Neural progenitor cell (in vitro differentiated cells): ENCODE measurements around the gene C1QTNF7. TPM values are rescaled to one million over a fixed set of nuclear protein-coding genes. Genes with fewer than 3 reads are reported as not detected.

Source experiments
- DNase-seq: peaks from one replicate; pipeline ENCODE4 v3.0.0-alpha.2; 2016; ENCODE audit warnings: low spot score
- H2AFZ ChIP-seq: fragments of 200-600 bp; sonication (generic); replicated peaks from 2 replicates; pipeline ENCODE4 v1.6.1; 2016; ENCODE audit warnings: antibody characterized with exemption
- H3F3A ChIP-seq: fragments of 200-600 bp; sonication (generic); 2 replicates; pipeline ENCODE4 v1.6.1; 2016; ENCODE audit warnings: antibody characterized with exemption, low read depth
- H3K27ac ChIP-seq: fragments of 200-600 bp; sonication (generic); 2 replicates; pipeline ENCODE4 v1.5.1; 2016; ENCODE audit warnings: mild to moderate bottlenecking
- H3K27me3 ChIP-seq: fragments of 200-600 bp; sonication (generic); 2 replicates; pipeline ENCODE4 v1.6.1; 2016; ENCODE audit warnings: mild to moderate bottlenecking, moderate library complexity
- H3K36me3 ChIP-seq: fragments of 200-600 bp; sonication (generic); 2 replicates; pipeline ENCODE4 v1.5.1; 2016
- H3K4me1 ChIP-seq: fragments of 200-600 bp; sonication (generic); 2 replicates; pipeline ENCODE4 v1.6.1; 2016; ENCODE audit warnings: mixed run types
- H3K4me2 ChIP-seq: fragments of 200-600 bp; sonication (generic); 2 replicates; pipeline ENCODE4 v1.6.1; 2016
- H3K4me3 ChIP-seq: fragments of 200-600 bp; sonication (generic); 2 replicates; pipeline ENCODE4 v1.5.1; 2016
- H3K79me2 ChIP-seq: fragments of 200-600 bp; sonication (generic); 2 replicates; pipeline ENCODE4 v1.6.1; 2016; ENCODE audit warnings: low read depth
- H3K9ac ChIP-seq: fragments of 200-600 bp; sonication (generic); 2 replicates; pipeline ENCODE4 v1.6.1; 2016
- H3K9me3 ChIP-seq: fragments of 200-600 bp; sonication (generic); 2 replicates; pipeline ENCODE4 v1.5.1; 2016; ENCODE audit warnings: low read depth
- H4K20me1 ChIP-seq: fragments of 200-600 bp; sonication (generic); 2 replicates; pipeline ENCODE4 v1.6.1; 2016; ENCODE audit warnings: low read depth
- H3K27ac Mint-ChIP-seq: 3 replicates; pipeline ENCODE4 v1.8.0; 2021; ENCODE audit warnings: mixed read lengths
- H3K27me3 Mint-ChIP-seq: 2 replicates; pipeline ENCODE4 v1.8.0; 2022; ENCODE audit warnings: low read depth, mild to moderate bottlenecking, inconsistent platforms, moderate library complexity, mixed read lengths; ENCODE audit not compliant: insufficient read depth
- H3K36me3 Mint-ChIP-seq: 3 replicates; pipeline ENCODE4 v1.8.0; 2021; ENCODE audit warnings: mixed read lengths
- H3K4me1 Mint-ChIP-seq: 3 replicates; pipeline ENCODE4 v1.8.0; 2021; ENCODE audit warnings: mixed read lengths
- H3K4me3 Mint-ChIP-seq: 3 replicates; pipeline ENCODE4 v1.8.0; 2021; ENCODE audit warnings: mild to moderate bottlenecking, moderate library complexity, mixed read lengths
- H3K9me3 Mint-ChIP-seq: 3 replicates; pipeline ENCODE4 v1.8.0; 2020; ENCODE audit warnings: mixed read lengths
- EZH2 ChIP-seq: fragments of 200-600 bp; sonication (generic); IDR thresholded peaks from 2 replicates; pipeline ENCODE4 v1.6.1; 2017; ENCODE audit warnings: antibody characterized with exemption, mild to moderate bottlenecking, moderate library complexity
- EZH2phosphoT487 ChIP-seq: fragments of 200-600 bp; sonication (generic); IDR thresholded peaks from 2 replicates; pipeline ENCODE4 v1.6.1; 2017; ENCODE audit warnings: antibody characterized with exemption
- total RNA-seq: library from RNA; depleted of rRNA; stranded (reverse); fragments of >200 nt; gene quantifications from 2 replicates; pipeline ENCODE4 v1.2.3, GENCODE V29; 2015; ENCODE audit warnings: low replicate concordance
- TF ChIP-seq, protein P1 (sequence below): fragments of 200-600 bp; sonication (generic); IDR thresholded peaks from 2 replicates; pipeline ENCODE4 v1.5.1; 2017; ENCODE audit warnings: antibody characterized with exemption, mild to moderate bottlenecking

C1QTNF7 gene
- total RNA-seq, 1 donor from 2014 or later: not detected

DNA sequence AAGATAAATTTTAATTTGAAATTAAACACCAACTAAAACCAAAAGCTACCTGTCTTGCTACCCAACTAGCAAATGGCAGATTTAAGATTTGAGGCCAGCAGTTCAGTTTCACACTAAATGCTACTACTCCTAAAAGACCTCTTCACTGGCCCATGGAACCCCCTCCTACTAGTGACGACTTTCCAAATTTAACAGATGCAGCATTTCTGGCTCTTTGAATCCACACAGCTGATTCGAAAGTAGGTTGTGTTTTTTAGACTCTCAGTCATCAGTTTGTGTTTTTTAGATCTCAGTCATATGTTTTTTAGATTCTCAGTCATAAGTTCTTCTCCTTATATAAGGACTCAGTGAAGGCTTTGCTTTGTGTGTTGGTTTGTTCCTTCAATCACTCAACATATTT, 30.8 kb downstream of the C1QTNF7 start:
- no peaks in the 10 kb centered on the region for H3F3A ChIP-seq
- TF ChIP-seq, protein P1, sequence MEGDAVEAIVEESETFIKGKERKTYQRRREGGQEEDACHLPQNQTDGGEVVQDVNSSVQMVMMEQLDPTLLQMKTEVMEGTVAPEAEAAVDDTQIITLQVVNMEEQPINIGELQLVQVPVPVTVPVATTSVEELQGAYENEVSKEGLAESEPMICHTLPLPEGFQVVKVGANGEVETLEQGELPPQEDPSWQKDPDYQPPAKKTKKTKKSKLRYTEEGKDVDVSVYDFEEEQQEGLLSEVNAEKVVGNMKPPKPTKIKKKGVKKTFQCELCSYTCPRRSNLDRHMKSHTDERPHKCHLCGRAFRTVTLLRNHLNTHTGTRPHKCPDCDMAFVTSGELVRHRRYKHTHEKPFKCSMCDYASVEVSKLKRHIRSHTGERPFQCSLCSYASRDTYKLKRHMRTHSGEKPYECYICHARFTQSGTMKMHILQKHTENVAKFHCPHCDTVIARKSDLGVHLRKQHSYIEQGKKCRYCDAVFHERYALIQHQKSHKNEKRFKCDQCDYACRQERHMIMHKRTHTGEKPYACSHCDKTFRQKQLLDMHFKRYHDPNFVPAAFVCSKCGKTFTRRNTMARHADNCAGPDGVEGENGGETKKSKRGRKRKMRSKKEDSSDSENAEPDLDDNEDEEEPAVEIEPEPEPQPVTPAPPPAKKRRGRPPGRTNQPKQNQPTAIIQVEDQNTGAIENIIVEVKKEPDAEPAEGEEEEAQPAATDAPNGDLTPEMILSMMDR: no peak
- no peak for TF ChIP-seq EZH2phosphoT487
- peaks cover 7% of the 10 kb centered on the region for H3K4me1 ChIP-seq
- DNase-seq: no peak
- H3K9me3 ChIP-seq: no peaks in the 10 kb centered on the region
- H3K27me3 ChIP-seq: no peaks in the 10 kb centered on the region
- Mint-ChIP-seq H3K4me3 (no peak overlapping the region), H3K9me3 (no peaks in the 10 kb centered on the region), H3K27ac (no peak overlapping the region), H3K4me1 (peaks cover 11% of the 10 kb centered on the region), H3K36me3 (no peaks in the 10 kb centered on the region), H3K27me3 (peaks cover 2% of the 10 kb centered on the region)
- no peaks in the 10 kb centered on the region for H3K79me2 ChIP-seq
- no peak overlapping the region for H2AFZ ChIP-seq
- no peak overlapping the region for H3K4me2 ChIP-seq
- no peaks in the 10 kb centered on the region for H3K36me3 ChIP-seq
- H4K20me1 ChIP-seq: no peaks in the 10 kb centered on the region
- no peak overlapping the region for H3K9ac ChIP-seq
- no peak overlapping the region for H3K4me3 ChIP-seq
- H3K27ac ChIP-seq: no peak overlapping the region

DNA sequence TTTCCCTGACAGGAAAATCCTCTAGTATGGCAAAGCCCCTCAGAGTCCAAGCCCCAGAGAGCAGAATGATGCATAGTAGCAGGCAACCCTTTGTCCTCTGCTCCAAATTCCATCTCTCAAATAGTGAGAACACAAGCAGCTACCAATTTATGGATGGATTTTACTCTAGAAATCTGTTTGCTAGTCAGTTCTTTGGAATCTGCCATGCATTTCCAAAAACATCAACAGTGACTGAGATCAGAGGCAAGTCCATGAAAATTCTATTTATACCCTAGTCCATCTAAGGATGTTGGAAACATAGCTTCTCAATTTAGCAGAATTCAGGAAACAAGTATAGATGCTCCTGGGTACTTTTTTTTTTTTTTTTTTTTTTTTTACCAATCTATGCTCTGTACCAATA, 31.9 kb downstream of the C1QTNF7 start:
- no peak overlapping the region for H3K4me3 ChIP-seq
- peaks cover 7% of the 10 kb centered on the region for H3K4me1 ChIP-seq
- Mint-ChIP-seq H3K4me1 (peaks cover 11% of the 10 kb centered on the region), H3K27me3 (peaks cover 2% of the 10 kb centered on the region), H3K9me3 (no peaks in the 10 kb centered on the region), H3K36me3 (no peaks in the 10 kb centered on the region), H3K27ac (no peak overlapping the region), H3K4me3 (no peak overlapping the region)
- no peaks in the 10 kb centered on the region for H4K20me1 ChIP-seq
- H2AFZ ChIP-seq: no peak overlapping the region
- H3K4me2 ChIP-seq: no peak overlapping the region
- H3K27me3 ChIP-seq: no peaks in the 10 kb centered on the region
- H3K79me2 ChIP-seq: no peaks in the 10 kb centered on the region
- no peaks in the 10 kb centered on the region for H3K36me3 ChIP-seq
- no peak overlapping the region for H3K27ac ChIP-seq
- H3K9me3 ChIP-seq: no peaks in the 10 kb centered on the region
- no peak for DNase-seq
- TF ChIP-seq EZH2: no peak
- no peak overlapping the region for H3K9ac ChIP-seq
- H3F3A ChIP-seq: no peaks in the 10 kb centered on the region

DNA sequence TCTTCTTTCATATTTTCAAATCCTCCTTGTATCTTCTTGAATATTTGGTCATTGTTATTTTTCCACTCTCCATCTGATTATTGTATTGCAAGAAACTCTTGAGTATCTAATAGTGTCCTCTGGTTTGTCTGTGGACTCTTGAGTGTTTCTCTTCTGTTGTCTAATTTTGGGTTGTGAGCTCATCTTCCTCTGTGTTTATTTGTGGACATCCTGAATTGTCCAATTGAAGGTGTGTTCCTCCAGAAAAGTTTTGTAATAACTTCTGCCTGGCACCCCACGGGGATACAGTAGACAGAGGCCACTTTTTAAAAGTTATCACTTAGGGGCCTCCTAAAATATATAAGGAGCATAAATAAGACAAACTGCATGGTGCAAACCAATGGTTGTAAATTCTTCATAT, 38.8 kb downstream of the C1QTNF7 start:
- no peak overlapping the region for H3K4me2 ChIP-seq
- no peak for TF ChIP-seq EZH2phosphoT487

DNA sequence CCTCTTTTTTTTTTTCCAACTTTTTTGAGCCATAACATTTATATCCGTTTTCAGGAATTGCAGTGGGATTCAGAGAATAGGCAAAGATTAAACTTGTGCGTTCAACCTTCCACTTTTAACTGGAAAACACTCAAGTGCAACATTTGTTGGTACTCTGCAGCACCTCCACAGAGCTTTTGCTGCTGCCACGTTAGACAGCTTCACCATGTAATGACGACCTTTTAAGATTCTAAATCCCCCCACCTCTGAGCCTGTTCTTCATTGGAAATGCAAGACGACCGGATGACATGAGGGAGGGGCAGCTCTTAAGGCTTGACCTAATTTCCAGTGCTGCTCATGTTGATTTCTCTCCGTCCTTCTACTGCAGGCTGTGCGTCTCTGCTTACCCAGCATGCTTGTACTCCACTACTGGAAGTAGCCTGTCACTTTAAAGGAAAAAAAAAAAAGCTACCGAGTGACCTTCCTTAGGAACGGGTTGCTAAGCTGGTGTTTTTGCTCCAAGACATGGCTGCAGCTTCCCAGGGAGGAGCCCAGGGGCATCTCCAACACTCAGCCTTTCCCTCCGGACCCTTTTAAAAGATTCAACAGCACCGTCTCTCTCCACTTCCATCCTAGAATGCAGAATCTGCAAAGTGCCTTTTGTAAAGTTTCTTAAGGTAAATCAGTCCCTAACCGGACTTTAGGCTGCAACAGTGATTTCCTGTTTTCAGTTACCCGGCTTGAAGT, 41.7 kb downstream of the C1QTNF7 start, which contains the start of gene CC2D2A:
CC2D2A (plus strand) TSS at position 481 of the 726 bp plus-strand sequence. CDS start 6,051 bp downstream, outside the sequence.
- H3K4me3 ChIP-seq: peak within 1 kb of the TSS; percentile 50
- peaks cover 12% of the 10 kb centered on the region for H3K4me1 ChIP-seq
- H3K9me3 Mint-ChIP-seq: no peaks in the 10 kb centered on the region
- peak within 1 kb of the TSS; percentile 90 for H3K27ac Mint-ChIP-seq
- H3K79me2 ChIP-seq: no peaks in the 10 kb centered on the region
- peak within 1 kb of the TSS; percentile 96 for H2AFZ ChIP-seq
- no peaks in the 10 kb centered on the region for H3K9me3 ChIP-seq
- no peaks in the 10 kb centered on the region for H3K36me3 Mint-ChIP-seq
- no peak within 1 kb of the TSS for H3K9ac ChIP-seq
- H3K27me3 ChIP-seq: no peaks in the 10 kb centered on the region
- H3K27me3 Mint-ChIP-seq: no peaks in the 10 kb centered on the region
- peaks cover 12% of the 10 kb centered on the region for H3K4me1 Mint-ChIP-seq
- TF ChIP-seq EZH2 (no peak), EZH2phosphoT487 (no peak)
- TF ChIP-seq, protein P1: no peak
- H3K4me3 Mint-ChIP-seq: peak within 1 kb of the TSS; percentile 90
- H3K27ac ChIP-seq: no peak within 1 kb of the TSS
- peak; percentile 50 for DNase-seq
- H3K4me2 ChIP-seq: peak within 1 kb of the TSS; percentile 79
- H3K36me3 ChIP-seq: no peaks in the 10 kb centered on the region
- H4K20me1 ChIP-seq: no peaks in the 10 kb centered on the region
- H3F3A ChIP-seq: no peaks in the 10 kb centered on the region

More for the DNA sequence above, 38.8 kb downstream of the C1QTNF7 start:
- H3K27ac Mint-ChIP-seq: no peak overlapping the region
- H3F3A ChIP-seq: no peaks in the 10 kb centered on the region
- no peaks in the 10 kb centered on the region for H3K9me3 ChIP-seq
- no peak overlapping the region for H2AFZ ChIP-seq
- no peaks in the 10 kb centered on the region for H3K36me3 ChIP-seq
- no peaks in the 10 kb centered on the region for H3K27me3 Mint-ChIP-seq
- H3K36me3 Mint-ChIP-seq: no peaks in the 10 kb centered on the region
- peaks cover 12% of the 10 kb centered on the region for H3K4me1 ChIP-seq
- H3K9me3 Mint-ChIP-seq: no peaks in the 10 kb centered on the region
- no peaks in the 10 kb centered on the region for H3K79me2 ChIP-seq
- H4K20me1 ChIP-seq: no peaks in the 10 kb centered on the region
- peaks cover 12% of the 10 kb centered on the region for H3K4me1 Mint-ChIP-seq
- no peak overlapping the region for H3K4me3 ChIP-seq
- H3K27me3 ChIP-seq: no peaks in the 10 kb centered on the region
- no peak for DNase-seq
- no peak overlapping the region for H3K4me3 Mint-ChIP-seq
- no peak overlapping the region for H3K9ac ChIP-seq
- H3K27ac ChIP-seq: no peak overlapping the region
